HG03159 (cell line): ENCODE data around the gene ARHGEF3.

Experiments used
- ATAC-seq: cut with Tn5 transposase; IDR thresholded peaks from one replicate; pipeline ENCODE4 v1.9.1; 2021; ENCODE audit warnings: mild to moderate bottlenecking, moderate library complexity; ENCODE audit not compliant: unreplicated experiment

The ARHGEF3 gene

DNA sequence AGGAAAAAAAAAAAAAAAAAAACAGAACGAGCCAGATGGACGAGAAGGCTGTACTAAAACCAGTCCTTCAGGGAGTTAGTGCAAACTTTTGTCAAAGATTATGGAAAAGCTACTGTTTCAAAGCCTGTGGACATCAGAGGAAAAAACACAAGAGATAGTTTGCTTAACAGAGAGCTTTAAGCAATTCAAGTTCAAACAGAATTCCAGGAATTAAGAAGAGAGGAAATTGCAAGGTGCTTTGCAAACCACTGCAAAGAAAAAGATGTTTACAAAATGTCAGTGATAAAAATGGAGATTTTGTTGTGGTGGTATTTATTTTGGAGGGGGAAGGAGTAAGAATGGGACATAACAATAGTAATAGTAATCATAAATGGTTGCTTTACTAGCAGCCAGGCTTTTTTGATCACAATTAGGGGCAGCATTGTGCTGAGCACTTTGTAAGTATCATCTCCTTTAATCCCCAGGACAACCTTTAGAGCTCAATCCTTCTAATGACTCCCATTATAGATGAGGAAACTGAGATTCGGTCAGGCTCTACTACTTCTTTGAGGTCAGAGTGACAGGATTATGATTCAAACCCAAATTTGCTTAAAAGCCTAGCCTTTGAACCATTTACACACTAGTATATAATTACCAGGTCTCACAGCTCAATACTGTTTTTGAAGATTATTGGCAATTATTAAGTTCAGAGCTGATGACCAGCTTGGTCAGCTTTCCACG is 22.4 kb upstream of the ARHGEF3 start:
- no peak for ATAC-seq

- ATAC-seq, result no peak
Observed at GRCh38 chr3:56823421-56823926, 21.7 kb upstream of the ARHGEF3 start.

DNA sequence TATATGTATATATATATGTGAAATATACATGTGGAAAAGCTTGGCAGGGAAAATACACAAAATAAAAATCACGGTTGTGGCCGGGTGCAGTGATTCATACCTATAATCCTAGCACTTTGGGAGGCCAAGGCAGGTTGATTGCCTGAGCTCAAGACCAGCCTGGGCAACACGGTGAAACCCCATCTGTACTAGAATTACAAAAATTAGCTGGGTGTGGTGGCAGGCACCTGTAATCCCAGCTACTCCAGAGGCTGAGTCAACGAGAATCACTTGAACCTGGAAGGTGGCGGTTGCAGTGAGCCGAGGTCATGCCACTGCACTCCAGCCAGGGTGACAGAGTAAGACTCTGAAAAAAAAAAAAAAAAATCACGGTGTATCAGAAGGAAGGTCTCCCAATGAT is 20.8 kb upstream of the ARHGEF3 start:
- ATAC-seq, result no peak

GRCh38 chr3:56819016-56819809 is 17.5 kb upstream of the ARHGEF3 start:
- no peak for ATAC-seq

GRCh38 chr3:56818156-56818985 is 16.6 kb upstream of the ARHGEF3 start:
- no peak for ATAC-seq

GRCh38 chr3:56817646-56818045 is 15.9 kb upstream of the ARHGEF3 start:
- ATAC-seq, result no peak

GRCh38 chr3:56816061-56816460 is 14.3 kb upstream of the ARHGEF3 start:
- no peak for ATAC-seq

GRCh38 chr3:56815589-56815988 is 13.8 kb upstream of the ARHGEF3 start:
- no peak for ATAC-seq

DNA sequence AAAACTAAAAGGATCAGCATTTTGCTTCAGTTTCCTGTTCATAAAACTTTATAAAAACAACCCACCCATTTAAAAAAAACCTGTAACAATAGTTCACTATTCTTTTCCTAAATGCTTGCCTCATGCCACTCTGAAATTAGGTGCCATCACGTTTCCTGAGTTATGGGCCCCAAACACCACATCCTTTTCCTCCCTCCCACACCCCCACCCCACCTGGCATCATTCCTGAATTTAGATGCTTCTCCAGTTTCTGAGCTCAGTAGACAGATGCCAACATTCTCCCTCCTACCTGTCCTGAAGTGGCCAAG is 11.9 kb upstream of the ARHGEF3 start:
- no peak for ATAC-seq

DNA sequence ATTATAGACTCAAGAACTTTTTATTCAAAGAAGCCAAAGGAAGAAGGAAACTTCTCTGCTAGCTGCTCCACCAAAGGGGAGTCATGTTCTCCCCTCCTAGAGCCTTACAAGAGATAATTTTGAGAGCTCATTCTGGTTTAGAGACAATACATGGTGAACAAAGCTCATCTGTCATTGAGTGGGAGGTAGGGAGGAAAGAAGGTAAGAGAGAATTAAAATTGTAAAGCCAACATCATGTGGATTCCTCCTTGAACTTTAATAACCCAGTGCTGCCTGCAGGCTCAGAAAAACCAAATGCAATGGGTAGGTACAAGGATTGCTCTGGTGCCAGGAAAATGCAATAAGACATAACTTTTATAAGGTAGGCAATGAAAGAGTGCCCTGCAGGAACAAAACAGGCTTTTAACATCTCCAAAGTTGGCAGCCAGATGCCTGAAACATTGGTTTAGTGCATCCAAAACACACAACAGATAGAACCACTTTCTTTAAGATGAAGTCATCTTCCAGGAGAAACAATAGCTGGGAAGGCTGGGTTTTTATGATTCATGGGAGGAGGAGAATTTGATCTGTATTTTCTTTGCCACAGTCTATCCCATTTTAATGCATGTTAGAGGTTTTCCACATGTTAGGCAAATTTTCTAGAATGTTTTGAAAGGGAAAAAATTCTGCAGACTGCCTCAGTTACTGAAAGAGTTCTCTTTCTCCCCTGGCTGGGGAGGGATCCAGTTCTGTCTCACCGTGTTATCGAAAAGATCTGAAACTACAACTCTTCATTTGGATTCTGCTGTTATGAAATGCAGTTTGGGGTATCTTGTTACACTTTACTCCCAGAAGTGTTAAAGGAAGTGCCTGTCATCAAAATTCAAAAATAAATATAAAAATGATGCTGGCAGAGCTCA is 11.3 kb upstream of the ARHGEF3 start:
- no peak for ATAC-seq

- ATAC-seq, result no peak
Observed at GRCh38 chr3:56811546-56812202, 9.9 kb upstream of the ARHGEF3 start.

DNA sequence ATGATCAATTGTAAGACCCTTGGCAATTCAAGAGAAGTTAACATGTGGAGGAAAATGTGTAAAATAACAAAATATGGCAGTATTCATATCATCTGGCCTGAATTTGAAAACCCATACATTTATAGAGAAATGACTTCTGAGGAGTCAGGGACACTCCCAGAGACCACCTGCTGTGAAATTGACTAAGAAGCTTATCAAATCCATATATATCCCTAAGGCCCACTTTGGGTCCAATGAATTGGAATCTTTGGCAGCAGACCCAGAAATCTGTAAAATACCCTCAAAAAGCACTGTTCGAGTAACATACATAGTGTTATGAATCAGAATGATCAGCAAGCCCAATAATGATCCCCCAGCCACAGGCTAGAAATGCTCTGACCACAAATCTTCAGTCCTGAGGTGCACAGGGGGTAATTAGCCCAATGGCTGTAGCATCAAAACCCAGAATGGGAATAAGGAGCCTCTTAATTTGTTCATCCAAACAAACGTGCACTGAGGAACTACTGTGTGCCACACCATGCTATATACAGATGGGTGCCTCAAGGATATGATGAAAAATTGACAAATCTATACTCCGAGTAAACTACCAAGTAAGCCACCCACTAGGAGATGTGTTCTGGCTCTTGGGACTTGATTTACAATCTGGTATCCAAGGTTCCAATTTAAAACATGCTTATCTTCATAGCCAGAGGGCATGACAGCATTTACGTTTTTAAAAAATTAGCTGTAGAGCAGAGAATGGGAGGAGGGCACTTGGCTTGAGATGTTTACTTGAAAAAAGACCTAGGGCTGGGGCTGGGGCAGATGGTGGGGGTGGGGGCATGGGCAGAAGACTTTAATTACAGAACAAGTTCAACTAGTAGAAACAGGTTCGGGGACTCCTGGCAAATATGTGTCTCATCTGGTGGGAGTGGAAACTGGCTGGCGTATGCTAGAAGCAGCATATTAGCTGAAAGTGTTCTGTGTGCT is 9.1 kb upstream of the ARHGEF3 start:
- ATAC-seq, result no peak

DNA sequence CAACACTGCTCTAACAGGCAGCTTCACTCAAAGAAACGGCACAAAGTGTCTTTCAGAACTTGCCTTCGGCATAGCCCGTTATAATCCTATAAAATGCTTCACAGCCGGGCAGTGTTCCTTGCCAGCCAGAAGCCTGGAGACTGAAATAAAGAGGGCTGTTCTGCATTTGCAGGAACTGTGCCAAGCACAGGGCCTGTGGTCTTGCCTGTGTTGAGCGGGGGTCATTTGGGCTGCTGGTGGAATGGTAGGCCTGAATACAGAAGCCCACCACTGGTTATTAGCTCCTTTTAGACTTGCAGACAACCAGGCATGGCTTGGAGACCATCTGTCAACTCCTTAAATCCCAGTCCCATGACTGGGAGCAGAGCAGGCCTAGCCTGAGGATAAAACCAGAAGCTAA is 4.7 kb upstream of the ARHGEF3 start:
- ATAC-seq, result no peak

DNA sequence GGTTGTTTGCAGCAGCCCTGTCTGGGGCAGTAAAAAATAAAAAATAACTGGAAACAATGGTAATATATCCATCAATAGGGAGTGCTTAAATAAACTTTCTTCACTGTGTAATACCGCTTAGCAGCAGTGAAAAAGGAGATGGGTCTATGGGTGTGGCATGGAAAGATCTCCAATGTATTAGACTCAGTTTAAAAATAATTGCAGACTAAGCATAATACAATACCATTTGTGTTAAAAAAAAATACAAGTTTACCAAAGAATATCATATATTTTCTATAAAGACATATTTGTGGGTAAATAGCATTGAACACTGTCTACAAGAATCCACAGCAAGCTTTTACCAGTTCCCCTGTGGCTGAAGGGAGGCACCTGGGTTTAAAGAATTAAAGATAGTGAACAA is 1.0 kb upstream of the ARHGEF3 start:
- ATAC-seq, result no peak

DNA sequence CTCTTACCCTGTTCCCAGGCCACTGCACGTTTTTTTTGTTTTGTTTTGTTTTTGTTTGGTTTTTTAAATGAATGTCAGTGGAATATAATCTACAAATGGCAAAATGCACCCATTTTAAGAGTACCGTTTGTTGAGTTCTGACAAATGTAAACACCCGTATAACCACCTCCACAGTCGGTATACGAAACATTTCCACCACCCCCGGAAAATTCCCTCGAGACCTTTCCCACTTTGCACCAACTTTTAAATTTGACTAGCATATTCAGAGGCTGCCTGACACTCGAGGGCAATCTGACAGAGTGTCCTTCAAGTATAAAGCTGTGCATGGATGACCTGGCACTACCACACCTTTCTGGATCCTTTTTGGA is 613 bp upstream of the ARHGEF3 start:
- ATAC-seq, result no peak

DNA sequence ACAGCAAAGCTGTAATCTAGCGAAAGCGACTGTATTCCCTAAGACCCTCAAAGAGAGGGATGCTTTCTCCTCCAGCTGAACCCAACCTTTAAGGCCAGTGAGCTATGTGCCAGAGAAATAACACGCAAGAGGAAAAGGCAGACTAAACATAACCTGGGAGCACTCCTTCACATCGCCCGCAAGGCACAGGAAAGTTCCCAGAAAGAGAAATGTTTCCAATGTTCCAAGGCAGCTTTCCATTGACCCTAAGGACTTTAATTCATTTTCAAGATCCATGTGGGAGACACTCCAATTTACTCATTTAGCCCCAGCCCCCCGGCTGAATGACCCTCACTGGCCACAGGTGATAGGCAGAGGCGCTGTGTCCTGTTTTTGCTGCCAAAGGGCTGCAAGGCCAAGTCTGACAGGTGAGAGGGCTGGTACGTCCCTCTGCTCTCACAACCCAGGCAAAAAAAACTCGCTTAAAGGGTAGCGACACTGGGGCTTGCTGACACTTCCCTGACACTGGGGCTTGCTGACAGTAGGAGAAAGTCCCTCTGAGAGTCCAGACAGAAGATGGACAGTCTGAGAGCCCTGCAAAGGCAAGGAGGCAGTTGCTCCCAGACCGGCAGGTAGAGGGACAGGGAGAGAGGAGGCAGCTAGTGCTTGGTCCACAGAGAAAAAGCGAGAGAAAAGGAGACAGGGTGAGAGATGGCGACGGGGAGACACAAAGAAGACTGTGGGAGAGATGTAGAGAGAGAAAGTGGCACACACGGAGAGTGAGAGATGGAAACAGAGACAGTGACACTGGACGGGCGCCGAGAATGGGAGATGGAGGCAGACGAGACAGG is 702 bp downstream of the ARHGEF3 start:
- no peak for ATAC-seq

- no peak for ATAC-seq
Observed at GRCh38 chr3:56800130-56800831, 1.5 kb downstream of the ARHGEF3 start.
